Mesenchymal stem cell (in vitro differentiated cells and primary cell): ENCODE data around the gene ASB10.

ENCODE experiments used
- DNase-seq: peaks from one replicate; pipeline ENCODE4 v3.0.0-alpha.2; 2013
- H2AFZ ChIP-seq: one replicate; pipeline ENCODE4 v1.6.1; 2013; ENCODE audit warnings: low read depth, mild to moderate bottlenecking, control low read depth, inconsistent platforms, low read length, moderate library complexity
- H2AK5ac ChIP-seq: 2 replicates; pipeline ENCODE4 v1.6.1; 2013; ENCODE audit warnings: low read length, moderate library complexity, mild to moderate bottlenecking, inconsistent platforms; ENCODE audit not compliant: severe bottlenecking
- H2BK120ac ChIP-seq: one replicate; pipeline ENCODE4 v1.6.1; 2013; ENCODE audit warnings: low read depth, mild to moderate bottlenecking, inconsistent platforms, low read length, moderate library complexity
- H2BK12ac ChIP-seq, 2 experiments: one replicate each; pipeline ENCODE4 v1.6.1; 2013; ENCODE audit warnings: inconsistent platforms in 2 of 2, low read length in 2 of 2, mild to moderate bottlenecking in 2 of 2, moderate library complexity in 2 of 2, control low read depth in 1 of 2
- H2BK15ac ChIP-seq: one replicate; pipeline ENCODE4 v1.6.1; 2013; ENCODE audit warnings: mild to moderate bottlenecking, low read depth, inconsistent platforms; ENCODE audit not compliant: poor library complexity, severe bottlenecking
- H2BK5ac ChIP-seq: 2 replicates; pipeline ENCODE4 v1.6.1; 2013; ENCODE audit warnings: low read depth, mild to moderate bottlenecking, low read length, control low read depth, inconsistent platforms; ENCODE audit not compliant: poor library complexity, severe bottlenecking
- H3K14ac ChIP-seq, 2 experiments: one replicate each; pipeline ENCODE4 v1.6.1; 2013; ENCODE audit warnings: inconsistent platforms in 2 of 2, low read length in 2 of 2, control low read depth in 1 of 2, mild to moderate bottlenecking in 1 of 2, moderate library complexity in 1 of 2
- H3K18ac ChIP-seq, 2 experiments: one replicate each; pipeline ENCODE4 v1.6.1; 2013; ENCODE audit warnings: inconsistent platforms in 2 of 2, low read length in 2 of 2, control low read depth in 1 of 2, low read depth in 1 of 2, mild to moderate bottlenecking in 1 of 2
- H3K23ac ChIP-seq, 2 experiments: one replicate each; pipeline ENCODE4 v1.6.1; 2013; ENCODE audit warnings: inconsistent platforms in 2 of 2, low read length in 2 of 2, mild to moderate bottlenecking in 2 of 2, moderate library complexity in 2 of 2, control low read depth in 1 of 2
- H3K27ac ChIP-seq: 2 replicates; pipeline ENCODE4 v1.5.1; 2013; ENCODE audit warnings: mild to moderate bottlenecking, moderate library complexity, low read length, control low read depth, inconsistent platforms; ENCODE audit not compliant: poor library complexity, severe bottlenecking
- H3K27me3 ChIP-seq, 2 experiments: 2 replicates each; pipeline versions ENCODE4 v1.6.1 to v1.7.0; 2013; ENCODE audit warnings: low read length in 2 of 2, mild to moderate bottlenecking in 2 of 2, moderate library complexity in 2 of 2, control low read depth in 1 of 2, inconsistent platforms in 1 of 2; ENCODE audit not compliant: control insufficient read depth in 1 of 2, insufficient read depth in 1 of 2
- H3K36me3 ChIP-seq, 2 experiments: 2 replicates each; pipeline versions ENCODE4 v1.6.1 to v1.7.0; 2013; ENCODE audit warnings: low read length in 2 of 2, control low read depth in 1 of 2, inconsistent platforms in 1 of 2, low read depth in 1 of 2, mild to moderate bottlenecking in 1 of 2; ENCODE audit not compliant: insufficient read depth in 2 of 2, control insufficient read depth in 1 of 2
- H3K4ac ChIP-seq, 2 experiments: one replicate each; pipeline ENCODE4 v1.6.1; 2013; ENCODE audit warnings: inconsistent platforms in 2 of 2, low read length in 2 of 2, mild to moderate bottlenecking in 2 of 2, moderate library complexity in 2 of 2, control low read depth in 1 of 2, low read depth in 1 of 2
- H3K4me1 ChIP-seq: 2 replicates; pipeline ENCODE4 v1.6.1; 2013; ENCODE audit warnings: low read depth, low read length, control low read depth; ENCODE audit not compliant: control insufficient read depth, insufficient read depth
- H3K4me2 ChIP-seq: 2 replicates; pipeline ENCODE4 v1.6.1; 2013; ENCODE audit warnings: low read length, mild to moderate bottlenecking, inconsistent platforms; ENCODE audit not compliant: poor library complexity, severe bottlenecking
- H3K4me3 ChIP-seq, 2 experiments: 2 replicates each; pipeline versions ENCODE4 v1.5.1 to v1.7.0; 2013; ENCODE audit warnings: low read length in 2 of 2, mild to moderate bottlenecking in 2 of 2, control low read depth in 1 of 2, low read depth in 1 of 2; ENCODE audit not compliant: insufficient read depth in 1 of 2
- H3K79me1 ChIP-seq: replicated peaks from 2 replicates; pipeline ENCODE4 v1.6.1; 2013; ENCODE audit warnings: mild to moderate bottlenecking, control low read depth, low read length, inconsistent platforms; ENCODE audit not compliant: poor library complexity, severe bottlenecking
- H3K9ac ChIP-seq: 2 replicates; pipeline ENCODE4 v1.7.0; 2013; ENCODE audit warnings: mild to moderate bottlenecking, low read length, moderate library complexity
- H3K9me3 ChIP-seq: 2 replicates; pipeline ENCODE4 v1.7.0; 2013; ENCODE audit warnings: mild to moderate bottlenecking, low read length; ENCODE audit not compliant: control insufficient read depth
- H4K8ac ChIP-seq: one replicate; pipeline ENCODE4 v1.6.1; 2013; ENCODE audit warnings: inconsistent platforms, mild to moderate bottlenecking, low read length, moderate library complexity
- H4K91ac ChIP-seq: one replicate; pipeline ENCODE4 v1.6.1; 2013; ENCODE audit warnings: mild to moderate bottlenecking, low read length, inconsistent platforms
- WGBS: methylation state at CpG from one replicate; pipeline ENCODE4 v1.1.7; 2013; ENCODE audit warnings: mixed read lengths; 5-methylcytosine and 5-hydroxymethylcytosine counted together

ASB10 gene

DNA sequence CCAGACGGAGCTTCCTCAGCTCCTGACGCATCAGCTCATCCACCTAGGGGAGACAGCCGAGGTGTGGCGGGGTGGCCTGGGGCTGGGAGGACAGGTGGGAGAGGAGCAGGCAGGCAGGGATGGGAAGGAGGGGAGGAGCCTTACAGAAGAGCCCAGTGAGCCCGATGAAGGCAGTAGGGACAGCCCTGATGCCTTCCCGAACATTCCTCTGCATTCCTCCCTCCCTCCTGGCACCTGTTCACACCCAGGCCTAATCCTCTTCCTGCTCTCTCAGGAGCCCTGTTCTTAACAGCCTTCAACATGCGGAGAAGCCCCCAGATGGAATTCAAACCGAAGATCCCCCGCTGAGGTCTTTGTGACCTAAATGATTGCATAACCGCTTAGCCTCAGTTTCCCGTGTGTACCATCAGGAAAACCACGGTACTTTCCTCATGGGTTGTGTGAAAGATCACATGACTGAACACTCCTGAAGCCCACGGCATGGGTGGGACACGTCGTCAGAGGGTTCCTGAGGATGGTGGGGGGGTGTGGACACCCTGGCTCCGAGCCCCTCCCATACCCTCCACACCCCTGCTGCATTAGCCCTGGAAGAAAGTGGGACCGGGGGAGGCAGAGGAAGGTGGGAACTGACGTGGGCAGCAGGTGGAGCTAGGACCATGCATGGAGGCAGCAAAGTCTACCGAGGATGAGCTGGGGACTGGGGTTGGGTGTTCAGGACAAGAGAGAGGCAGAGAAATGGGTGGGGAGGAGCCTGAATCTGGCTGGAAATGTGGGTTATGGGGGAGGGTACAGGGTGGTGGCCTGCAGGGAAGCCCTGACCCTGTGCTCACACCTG is 8.8 kb upstream of the ASB10 start:
- Histone ChIP-seq H2BK15ac (no peak overlapping the region), H2BK12ac (no peak overlapping the region), H3K79me1 (no peaks in the 10 kb centered on the region), H4K91ac (no peak overlapping the region), H4K8ac (no peak overlapping the region), H2BK5ac (no peak overlapping the region), H3K36me3 (no peaks in the 10 kb centered on the region), H2AK5ac (no peak overlapping the region), H3K9me3 (no peaks in the 10 kb centered on the region), H2BK120ac (no peak overlapping the region), H3K14ac (no peak overlapping the region), H3K9ac (no peak overlapping the region), H3K23ac (no peak overlapping the region), H3K27ac (no peak overlapping the region), H3K18ac (no peak overlapping the region), H2AFZ (no peak overlapping the region), H3K27me3 (peaks cover 77 to 89% of the 10 kb centered on the region in 2 experiments), H3K4ac (no peak overlapping the region), H3K4me1 (no peaks in the 10 kb centered on the region), H3K4me3 (no peak overlapping the region), H3K4me2 (no peak overlapping the region)
- WGBS, result 68% methylated on average over 16 of the region's 19 CpGs
- DNase-seq, result no peak

- H2BK120ac ChIP-seq, result no peak overlapping the region
- no peak overlapping the region for H4K8ac ChIP-seq
- H3K4me2 ChIP-seq, result no peak overlapping the region
- 87% methylated on average over 6 of the region's 7 CpGs for WGBS
- no peak overlapping the region for H3K4ac ChIP-seq
- peaks cover 1% of the 10 kb centered on the region for H3K9me3 ChIP-seq
- no peak overlapping the region for H2BK5ac ChIP-seq
- no peaks in the 10 kb centered on the region for H3K4me1 ChIP-seq
- DNase-seq, result no peak
- H2AFZ ChIP-seq, result no peak overlapping the region
- no peak overlapping the region for H2BK15ac ChIP-seq
- no peak overlapping the region for H3K14ac ChIP-seq
- no peaks in the 10 kb centered on the region for H3K79me1 ChIP-seq
- H3K36me3 ChIP-seq, result no peaks in the 10 kb centered on the region
- H4K91ac ChIP-seq, result no peak overlapping the region
- no peak overlapping the region for H3K23ac ChIP-seq
- no peak overlapping the region for H2BK12ac ChIP-seq
- no peak overlapping the region for H2AK5ac ChIP-seq
- H3K27me3 ChIP-seq, result peaks cover 75 to 94% of the 10 kb centered on the region in 2 experiments
- no peak overlapping the region for H3K27ac ChIP-seq
- H3K9ac ChIP-seq, result no peak overlapping the region
- no peak overlapping the region for H3K4me3 ChIP-seq
- H3K18ac ChIP-seq, result no peak overlapping the region
These were observed 7.1 kb upstream of the ASB10 start for GRCh38 chr7:151194188-151194587.

DNA sequence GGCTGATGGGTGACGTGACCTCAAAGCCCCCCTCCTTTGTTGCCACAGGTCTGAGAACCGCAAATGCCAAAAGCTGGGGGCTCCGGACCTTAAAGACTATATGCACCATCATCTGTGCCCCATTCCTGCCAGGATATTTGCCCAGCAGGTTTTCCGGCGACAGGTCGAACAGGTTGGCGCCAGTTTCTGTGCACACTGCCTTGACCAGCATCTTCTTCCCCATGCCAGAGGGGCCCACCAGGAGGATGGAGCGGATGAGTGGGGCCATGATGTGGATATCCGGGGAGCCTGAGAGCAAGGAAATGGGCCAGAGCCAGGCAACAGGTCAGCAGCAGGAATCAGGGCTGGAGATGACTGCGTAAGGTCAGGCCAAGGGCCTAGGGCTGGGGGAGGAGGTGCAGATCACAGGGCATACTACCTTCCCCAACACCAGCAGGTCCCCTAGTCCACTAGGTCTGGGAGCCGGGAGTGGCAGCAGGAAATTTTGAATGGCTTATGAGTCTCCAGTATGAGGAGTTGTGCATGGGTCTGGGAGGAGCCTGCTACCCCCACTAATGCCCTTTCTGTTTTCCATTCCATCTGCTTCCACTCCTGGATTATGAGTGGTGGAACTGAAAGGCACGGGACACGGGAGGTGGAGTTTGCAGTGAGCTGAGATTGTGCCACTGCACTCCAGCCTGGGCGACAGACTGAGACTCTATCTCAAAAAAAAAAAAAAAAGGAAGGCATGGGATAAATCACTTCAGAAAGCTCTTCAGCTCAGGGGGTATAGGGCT is 6.3 kb upstream of the ASB10 start:
- H2BK5ac ChIP-seq, result no peak overlapping the region
- WGBS, result 90% methylated on average over 13 of the region's 14 CpGs
- H3K36me3 ChIP-seq, result no peaks in the 10 kb centered on the region
- H3K9me3 ChIP-seq, result peaks cover 6% of the 10 kb centered on the region
- H4K8ac ChIP-seq, result no peak overlapping the region
- DNase-seq, result no peak
- no peak overlapping the region for H3K18ac ChIP-seq
- H2AFZ ChIP-seq, result no peak overlapping the region
- H3K4me2 ChIP-seq, result no peak overlapping the region
- H3K79me1 ChIP-seq, result no peaks in the 10 kb centered on the region
- H3K14ac ChIP-seq, result no peak overlapping the region
- H2BK15ac ChIP-seq, result no peak overlapping the region
- H2BK120ac ChIP-seq, result no peak overlapping the region
- H2AK5ac ChIP-seq, result no peak overlapping the region
- H2BK12ac ChIP-seq, result no peak overlapping the region
- H4K91ac ChIP-seq, result no peak overlapping the region
- no peaks in the 10 kb centered on the region for H3K4me1 ChIP-seq
- no peak overlapping the region for H3K4me3 ChIP-seq
- H3K27ac ChIP-seq, result no peak overlapping the region
- H3K27me3 ChIP-seq, result peaks cover 76 to 95% of the 10 kb centered on the region in 2 experiments
- no peak overlapping the region for H3K23ac ChIP-seq
- no peak overlapping the region for H3K4ac ChIP-seq
- no peak overlapping the region for H3K9ac ChIP-seq

DNA sequence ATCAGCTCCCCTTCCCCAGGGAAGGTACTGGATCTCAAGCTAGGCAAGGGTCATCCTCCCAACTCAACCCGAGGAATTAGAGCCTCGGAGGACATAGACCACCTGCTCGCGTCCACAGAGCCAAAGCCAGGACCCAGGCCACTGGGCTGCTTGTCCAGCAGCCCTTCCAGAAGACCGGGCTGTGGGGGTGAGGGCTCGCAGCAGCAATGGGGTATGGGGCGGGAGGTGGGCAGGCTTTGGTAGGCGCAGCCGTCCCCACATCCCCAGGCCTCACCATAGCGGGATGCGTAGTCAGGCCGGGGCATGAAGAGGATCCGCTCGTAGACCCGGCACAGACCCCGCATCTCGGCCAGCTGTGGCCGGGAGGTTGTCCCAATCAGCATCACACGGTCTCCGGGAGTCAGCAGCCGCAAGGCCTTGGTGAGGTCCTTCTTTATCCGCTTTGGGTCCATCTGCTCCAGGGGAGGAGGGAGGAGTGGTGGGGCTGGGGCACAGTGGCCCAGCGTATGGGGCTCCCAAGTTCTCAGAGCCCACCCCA is 5.0 kb upstream of the ASB10 start:
- no peak overlapping the region for H4K8ac ChIP-seq
- H3K27ac ChIP-seq, result no peak overlapping the region
- H2AFZ ChIP-seq, result no peak overlapping the region
- H2BK5ac ChIP-seq, result no peak overlapping the region
- H3K18ac ChIP-seq, result no peak overlapping the region
- H3K79me1 ChIP-seq, result no peaks in the 10 kb centered on the region
- 93% methylated on average over 21 of the region's 23 CpGs for WGBS
- no peak overlapping the region for H2BK120ac ChIP-seq
- no peaks in the 10 kb centered on the region for H3K36me3 ChIP-seq
- no peak overlapping the region for H3K9ac ChIP-seq
- H3K4ac ChIP-seq, result no peak overlapping the region
- no peaks in the 10 kb centered on the region for H3K4me1 ChIP-seq
- no peak overlapping the region for H3K14ac ChIP-seq
- H3K4me3 ChIP-seq, result no peak overlapping the region
- peaks cover 6% of the 10 kb centered on the region for H3K9me3 ChIP-seq
- H2AK5ac ChIP-seq, result no peak overlapping the region
- H3K23ac ChIP-seq, result peak overlapping the region in 1 of 2 experiments; percentile 14
- H2BK15ac ChIP-seq, result no peak overlapping the region
- H2BK12ac ChIP-seq, result no peak overlapping the region
- H3K4me2 ChIP-seq, result no peak overlapping the region
- peaks cover 78 to 96% of the 10 kb centered on the region in 2 experiments for H3K27me3 ChIP-seq
- H4K91ac ChIP-seq, result no peak overlapping the region
- no peak for DNase-seq
